Raji (cell line): ENCODE data around the gene PTOV1.

Experiments used
- POLR2A ChIP-seq: IDR thresholded peaks from 2 replicates; pipeline ENCODE4 v1.6.1; 2011; ENCODE audit warnings: low read depth, low read length, control low read depth; ENCODE audit not compliant: insufficient read depth

Gene PTOV1

GRCh38 chr19:49881186-49881585 is 30.2 kb downstream of the PTOV1 start:
- no peak for TF ChIP-seq POLR2A

GRCh38 chr19:49881672-49882394 is 30.9 kb downstream of the PTOV1 start:
- TF ChIP-seq POLR2A = no peak

- no peak for TF ChIP-seq POLR2A
Observed at GRCh38 chr19:49882643-49883042, 31.7 kb downstream of the PTOV1 start.

- no peak for TF ChIP-seq POLR2A
Observed at GRCh38 chr19:49883094-49883493, 32.1 kb downstream of the PTOV1 start.

GRCh38 chr19:49884109-49884508 is 33.1 kb downstream of the PTOV1 start:
- TF ChIP-seq POLR2A = no peak

GRCh38 chr19:49884760-49885159 is 33.8 kb downstream of the PTOV1 start:
- no peak for TF ChIP-seq POLR2A

- TF ChIP-seq POLR2A = no peak
Observed at GRCh38 chr19:49887037-49887664, 36.2 kb downstream of the PTOV1 start.

- no peak for TF ChIP-seq POLR2A
Observed at GRCh38 chr19:49887665-49888509, 36.9 kb downstream of the PTOV1 start.

- TF ChIP-seq POLR2A = no peak
Observed at GRCh38 chr19:49888510-49888824, 37.5 kb downstream of the PTOV1 start.

GRCh38 chr19:49889038-49889686 is 38.2 kb downstream of the PTOV1 start:
- no peak for TF ChIP-seq POLR2A

- no peak for TF ChIP-seq POLR2A
Observed at GRCh38 chr19:49889687-49890348, 38.9 kb downstream of the PTOV1 start.

GRCh38 chr19:49890349-49891311 is 39.7 kb downstream of the PTOV1 start:
- no peak for TF ChIP-seq POLR2A

- no peak for TF ChIP-seq POLR2A
Observed at GRCh38 chr19:49891393-49891792, 40.4 kb downstream of the PTOV1 start.

- TF ChIP-seq POLR2A = no peak
Observed at GRCh38 chr19:49892716-49893115, 41.8 kb downstream of the PTOV1 start.

GRCh38 chr19:49894011-49894664 is 43.2 kb downstream of the PTOV1 start:
- TF ChIP-seq POLR2A = no peak
